RWPE2 (cell line): Measurements from ENCODE around the gene ADM2.
A peak's percentile ranks its signal among the peaks of the same experiment; 100 is the strongest.

Experiments
- ATAC-seq: fragments of 200-7000 bp; cut with Tn5 transposase; 3 replicates; pipeline ENCODE4 v1.9.1; 2021; ENCODE audit warnings: low read depth
- DNase-seq: peaks from one replicate; pipeline ENCODE4 v3.0.0-alpha.2; 2020; ENCODE audit warnings: low spot score
- H3K27ac ChIP-seq: fragments of 450-650 bp; 2 replicates; pipeline ENCODE4 v1.5.1; 2017; ENCODE audit warnings: mild to moderate bottlenecking; ENCODE audit not compliant: poor library complexity, severe bottlenecking
- H3K27me3 ChIP-seq: fragments of 250-450 bp; sonication (Bioruptor Pico); 2 replicates; pipeline ENCODE4 v1.5.1; 2021; ENCODE audit warnings: mild to moderate bottlenecking, moderate library complexity; ENCODE audit not compliant: insufficient read depth, poor library complexity, severe bottlenecking
- H3K36me3 ChIP-seq: fragments of 250-450 bp; sonication (Bioruptor Pico); 2 replicates; pipeline ENCODE4 v1.5.1; 2020; ENCODE audit warnings: low read depth, mild to moderate bottlenecking, moderate library complexity
- H3K4me1 ChIP-seq: fragments of 250-450 bp; sonication (Bioruptor Pico); 2 replicates; pipeline ENCODE4 v1.5.1; 2021; ENCODE audit warnings: mild to moderate bottlenecking, moderate library complexity; ENCODE audit not compliant: insufficient read depth, poor library complexity, severe bottlenecking
- H3K4me3 ChIP-seq: fragments of 250-450 bp; sonication (Bioruptor Pico); 2 replicates; pipeline ENCODE4 v1.5.1; 2021; ENCODE audit warnings: mild to moderate bottlenecking, moderate library complexity; ENCODE audit not compliant: severe bottlenecking
- H3K9me3 ChIP-seq: fragments of 250-450 bp; sonication (Bioruptor Pico); 2 replicates; pipeline ENCODE4 v1.5.1; 2021; ENCODE audit warnings: mild to moderate bottlenecking, moderate library complexity; ENCODE audit not compliant: severe bottlenecking
- CTCF ChIP-seq: fragments of 450-650 bp; IDR thresholded peaks from one replicate; pipeline ENCODE4 v1.5.1; 2017; ENCODE audit warnings: mild to moderate bottlenecking, moderate library complexity; ENCODE audit not compliant: poor library complexity, severe bottlenecking

Gene ADM2

GRCh38 chr22:50504369-50505211, 23.2 kb downstream of the ADM2 start:
- no peak overlapping the region for H3K27ac ChIP-seq
- H3K4me3 ChIP-seq, result no peak overlapping the region
- no peaks in the 10 kb centered on the region for H3K9me3 ChIP-seq
- H3K4me1 ChIP-seq, result peaks cover 7% of the 10 kb centered on the region
- DNase-seq (peak; percentile 66), ATAC-seq (no peak)
- H3K36me3 ChIP-seq, result peaks cover 22% of the 10 kb centered on the region
- H3K27me3 ChIP-seq, result no peaks in the 10 kb centered on the region
- no peak for TF ChIP-seq CTCF

GRCh38 chr22:50505276-50505775, 24.0 kb downstream of the ADM2 start:
- ATAC-seq, result no peak
- no peak for DNase-seq
- no peak overlapping the region for H3K27ac ChIP-seq
- H3K36me3 ChIP-seq, result peaks cover 27% of the 10 kb centered on the region
- H3K27me3 ChIP-seq, result no peaks in the 10 kb centered on the region
- no peak for TF ChIP-seq CTCF
- H3K4me3 ChIP-seq, result no peak overlapping the region
- H3K9me3 ChIP-seq, result no peaks in the 10 kb centered on the region
- peaks cover 7% of the 10 kb centered on the region for H3K4me1 ChIP-seq

- Histone ChIP-seq H3K27me3 (no peaks in the 10 kb centered on the region), H3K36me3 (peaks cover 30% of the 10 kb centered on the region), H3K4me1 (peaks cover 7% of the 10 kb centered on the region), H3K9me3 (no peaks in the 10 kb centered on the region), H3K27ac (no peak overlapping the region), H3K4me3 (no peak overlapping the region)
- TF ChIP-seq CTCF, result no peak
- ATAC-seq (no peak), DNase-seq (peak; percentile 57)
Measured at GRCh38 chr22:50505776-50506610, 24.6 kb downstream of the ADM2 start.

DNA sequence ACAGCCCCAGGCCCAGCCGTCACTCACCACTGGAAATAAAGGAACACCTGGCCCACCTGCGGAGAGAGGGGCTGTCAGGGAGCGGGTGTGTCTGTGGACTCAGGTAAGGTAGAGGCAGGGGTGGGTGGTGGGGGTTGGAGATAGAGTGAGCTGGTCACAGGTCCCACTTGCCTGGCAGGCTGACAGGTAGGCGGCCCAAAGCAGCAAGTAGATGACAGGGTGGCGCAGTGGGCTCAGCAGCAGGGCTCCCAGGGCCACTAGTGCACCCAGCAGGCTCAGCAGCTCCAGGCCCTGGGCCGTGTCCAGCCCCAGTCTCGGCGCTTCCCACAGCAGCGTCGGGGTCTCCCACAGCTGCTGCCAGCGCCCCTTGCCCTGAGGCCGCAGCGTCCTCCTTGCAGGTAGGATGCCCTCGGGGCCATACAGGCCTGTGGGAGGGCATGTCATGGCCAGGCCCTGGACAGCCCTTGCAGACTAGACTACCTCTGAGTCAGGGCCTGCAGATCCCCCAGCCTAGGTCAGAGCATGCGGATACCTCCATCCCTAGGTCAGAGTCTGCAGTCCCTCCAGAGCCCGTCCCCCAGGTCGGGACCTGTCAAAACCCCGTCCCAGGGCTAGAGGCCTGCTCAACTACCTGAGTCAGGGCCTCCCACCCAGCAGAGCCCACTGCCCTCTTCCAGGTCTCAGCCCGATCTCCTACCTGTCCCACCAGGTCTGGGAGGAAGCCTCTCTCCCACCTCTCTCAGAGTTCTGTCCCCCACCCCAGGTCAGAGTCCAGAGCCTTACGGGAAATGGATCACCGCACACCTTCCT, 25.5 kb downstream of the ADM2 start:
- DNase-seq (no peak), ATAC-seq (peak; percentile 51)
- peaks cover 7% of the 10 kb centered on the region for H3K4me1 ChIP-seq
- no peaks in the 10 kb centered on the region for H3K9me3 ChIP-seq
- no peak for TF ChIP-seq CTCF
- peak overlapping the region; percentile 67 for H3K4me3 ChIP-seq
- H3K27me3 ChIP-seq, result no peaks in the 10 kb centered on the region
- peaks cover 30% of the 10 kb centered on the region for H3K36me3 ChIP-seq
- peak overlapping the region; percentile 57 for H3K27ac ChIP-seq
